Activated CD4-positive, alpha-beta T cell treated with anti-CD3 and anti-CD28 coated beads, Interleukin-2, Interleukin-6, amounts not matched to agents 100 ng/mL and 50 ng/mL, durations not matched to agents 16 hours and 8 hours (primary cell): ENCODE results near the gene PPP1R9B.
A peak's percentile ranks its signal among the peaks of the same experiment; 100 is the strongest.

Experiments used
- DNase-seq: peaks from one replicate; pipeline ENCODE4 v3.0.0-alpha.2; 2020

PPP1R9B gene

GRCh38 chr17:50102164-50102991 is 48.1 kb downstream of the PPP1R9B start:
- DNase-seq = no peak

GRCh38 chr17:50101346-50102163 is 48.9 kb downstream of the PPP1R9B start:
- no peak for DNase-seq

GRCh38 chr17:50100921-50101345 is 49.5 kb downstream of the PPP1R9B start:
- no peak for DNase-seq

GRCh38 chr17:50100480-50100883 is 50.0 kb downstream of the PPP1R9B start:
- no peak for DNase-seq

- DNase-seq = no peak
Measured at GRCh38 chr17:50099003-50099402, 51.5 kb downstream of the PPP1R9B start.

- no peak for DNase-seq
Measured at GRCh38 chr17:50098583-50098982, 51.9 kb downstream of the PPP1R9B start.

- DNase-seq = no peak
Measured at GRCh38 chr17:50097926-50098325, 52.6 kb downstream of the PPP1R9B start.

GRCh38 chr17:50097455-50097854 is 53.0 kb downstream of the PPP1R9B start:
- no peak for DNase-seq

- no peak for DNase-seq
Measured at GRCh38 chr17:50096758-50097157, 53.7 kb downstream of the PPP1R9B start.

- no peak for DNase-seq
Measured at GRCh38 chr17:50096092-50096491, 54.4 kb downstream of the PPP1R9B start.

GRCh38 chr17:50095626-50096037 is 54.8 kb downstream of the PPP1R9B start:
- no peak for DNase-seq

GRCh38 chr17:50094753-50095619 is 55.5 kb downstream of the PPP1R9B start, which contains the start of gene PDK2:
PDK2 (plus strand) TSS chr17:50095351; CDS start chr17:50095436, 85 bp downstream.
- DNase-seq = peak; percentile 95

- peak; percentile 91 for DNase-seq
Measured at GRCh38 chr17:50094243-50094752, 56.2 kb downstream of the PPP1R9B start.

GRCh38 chr17:50093807-50094206 is 56.7 kb downstream of the PPP1R9B start:
- DNase-seq = no peak

- DNase-seq = no peak
Measured at GRCh38 chr17:50093246-50093645, 57.2 kb downstream of the PPP1R9B start.

- no peak for DNase-seq
Measured at GRCh38 chr17:50091918-50092285, 58.6 kb downstream of the PPP1R9B start.

- no peak for DNase-seq
Measured at GRCh38 chr17:50090971-50091917, 59.2 kb downstream of the PPP1R9B start.

GRCh38 chr17:50090071-50090470 is 60.4 kb downstream of the PPP1R9B start:
- no peak for DNase-seq

- DNase-seq = no peak
Measured at GRCh38 chr17:50088952-50089825, 61.3 kb downstream of the PPP1R9B start.

- DNase-seq = no peak
Measured at GRCh38 chr17:50087912-50088405, 62.5 kb downstream of the PPP1R9B start.
